Prostate gland (tissue), 2 donors: ENCODE measurements around the gene DTNB. TPM values are rescaled to one million over a fixed set of nuclear protein-coding genes. Genes with fewer than 3 reads are reported as not detected.

Source experiments
- DNase-seq: peaks from one replicate; pipeline ENCODE4 v3.0.0-alpha.2; 2019; ENCODE audit warnings: low spot score
- H3K27ac ChIP-seq, 2 donors: fragments of 200-600 bp; sonication (generic); 2 replicates each; pipeline ENCODE4 v1.5.1; 2017 to 2019
- H3K27me3 ChIP-seq: fragments of 200-600 bp; sonication (generic); replicated peaks from 2 replicates; pipeline ENCODE4 v1.5.1; 2019; ENCODE audit not compliant: insufficient read depth
- H3K36me3 ChIP-seq, 2 donors: fragments of 200-600 bp; sonication (generic); 1 replicate in 1 of 2; 2 replicates in 1 of 2; pipeline versions ENCODE4 v1.5.1 to v1.8.1; 2017 to 2019
- H3K4me1 ChIP-seq: fragments of 200-600 bp; sonication (generic); replicated peaks from 2 replicates; pipeline ENCODE4 v1.5.1; 2019
- H3K4me3 ChIP-seq, 2 donors: fragments of 200-600 bp; sonication (generic); 2 replicates each; pipeline ENCODE4 v1.5.1; 2017 to 2019
- H3K9me3 ChIP-seq: fragments of 200-600 bp; sonication (generic); 2 replicates; pipeline ENCODE4 v1.5.1; 2017
- CTCF ChIP-seq, 4 experiments: fragments of 200-600 bp in 2 of 4; fragments of 450-650 bp in 2 of 4; sonication (generic) in 2 of 4; IDR thresholded peaks; 1 replicate in 3 of 4; 2 replicates in 1 of 4; pipeline ENCODE4 v1.5.1; 2016 to 2019; ENCODE audit warnings: antibody characterized with exemption in 4 of 4, mild to moderate bottlenecking in 2 of 4, moderate library complexity in 2 of 4
- POLR2A ChIP-seq: fragments of 450-650 bp; IDR thresholded peaks from one replicate; pipeline ENCODE4 v1.6.1; 2016; ENCODE audit warnings: antibody characterized with exemption, mild to moderate bottlenecking
- POLR2AphosphoS5 ChIP-seq: sonication (generic); formaldehyde crosslinking; IDR thresholded peaks from one replicate; pipeline ENCODE4 v1.6.1; 2017; ENCODE audit warnings: antibody characterized with exemption
- WGBS: methylation state at CpG from one replicate; pipeline ENCODE4 v1.1.5; 2018; 5-methylcytosine and 5-hydroxymethylcytosine counted together
- intact Hi-C: fragments of 100-400 bp; cut with DNase I; formaldehyde crosslinking; loops from one replicate; pipeline ENCODE4 v1.14.2; 2022
- total RNA-seq, 2 donors: library from RNA; depleted of rRNA; stranded (reverse); fragments of >200 nt; gene quantifications; one replicate each; pipeline ENCODE4 v1.1.0, GENCODE V29; 2016

Gene DTNB
- total RNA-seq, 2 donors from 2014 or later, result 47.0 to 61.9 TPM

- TF ChIP-seq CTCF (IDR thresholded peaks at IDR 0.05) (no peak), POLR2A (no peak), POLR2AphosphoS5 (no peak)
- no peaks in the 10 kb centered on the region for H3K36me3 ChIP-seq
- 74% methylated on average over 8 of the region's 8 CpGs for WGBS
- DNase-seq, result no peak
- no peak overlapping the region for H3K27ac ChIP-seq
- no peaks in the 10 kb centered on the region for H3K4me1 ChIP-seq
- no peaks in the 10 kb centered on the region for H3K27me3 ChIP-seq
- H3K9me3 ChIP-seq, result no peaks in the 10 kb centered on the region
- intact Hi-C loops, result no loop called here
- H3K4me3 ChIP-seq, result no peak overlapping the region
These were observed 314.5 kb downstream of the DTNB start for GRCh38 chr2:25358836-25359235.

- no peak overlapping the region for H3K4me3 ChIP-seq
- H3K27ac ChIP-seq, result no peak overlapping the region
- TF ChIP-seq CTCF (IDR thresholded peaks at IDR 0.05) (no peak), POLR2A (no peak), POLR2AphosphoS5 (no peak)
- H3K27me3 ChIP-seq, result no peaks in the 10 kb centered on the region
- H3K9me3 ChIP-seq, result no peaks in the 10 kb centered on the region
- WGBS, result 92% methylated on average over 6 of the region's 6 CpGs
- DNase-seq, result no peak
- H3K4me1 ChIP-seq, result no peaks in the 10 kb centered on the region
- intact Hi-C loops, result no loop called here
- H3K36me3 ChIP-seq, result no peaks in the 10 kb centered on the region
These were observed 315.0 kb downstream of the DTNB start for GRCh38 chr2:25358249-25358815.

GRCh38 chr2:25356088-25356487, 317.3 kb downstream of the DTNB start:
- 65% methylated on average over 4 of the region's 4 CpGs for WGBS
- H3K4me1 ChIP-seq, result no peaks in the 10 kb centered on the region
- intact Hi-C loops, result no loop called here
- no peaks in the 10 kb centered on the region for H3K27me3 ChIP-seq
- H3K4me3 ChIP-seq, result no peak overlapping the region
- no peak for DNase-seq
- H3K36me3 ChIP-seq, result no peaks in the 10 kb centered on the region
- no peaks in the 10 kb centered on the region for H3K9me3 ChIP-seq
- H3K27ac ChIP-seq, result no peak overlapping the region
- TF ChIP-seq POLR2A, result no peak
- no peak for TF ChIP-seq CTCF (IDR thresholded peaks at IDR 0.05)
- TF ChIP-seq POLR2AphosphoS5, result no peak

GRCh38 chr2:25355270-25355669, 318.1 kb downstream of the DTNB start:
- H3K36me3 ChIP-seq, result no peaks in the 10 kb centered on the region
- H3K27me3 ChIP-seq, result no peaks in the 10 kb centered on the region
- 94% methylated on average over 8 of the region's 8 CpGs for WGBS
- intact Hi-C loops, result no loop called here
- no peak for DNase-seq
- no peak overlapping the region for H3K4me3 ChIP-seq
- no peaks in the 10 kb centered on the region for H3K9me3 ChIP-seq
- no peak overlapping the region for H3K27ac ChIP-seq
- TF ChIP-seq CTCF (IDR thresholded peaks at IDR 0.05) (no peak), POLR2AphosphoS5 (no peak), POLR2A (no peak)
- no peaks in the 10 kb centered on the region for H3K4me1 ChIP-seq

- Histone ChIP-seq H3K4me1 (no peaks in the 10 kb centered on the region), H3K27ac (no peak overlapping the region), H3K4me3 (no peak overlapping the region), H3K9me3 (no peaks in the 10 kb centered on the region), H3K27me3 (no peaks in the 10 kb centered on the region), H3K36me3 (no peaks in the 10 kb centered on the region)
- no peak for DNase-seq
- 70% methylated on average over 6 of the region's 6 CpGs for WGBS
- intact Hi-C loops, result no loop called here
- TF ChIP-seq POLR2AphosphoS5, result no peak
- TF ChIP-seq POLR2A, result no peak
- no peak for TF ChIP-seq CTCF (IDR thresholded peaks at IDR 0.05)
These were observed 319.3 kb downstream of the DTNB start for GRCh38 chr2:25354116-25354515.
